ENCODE results near the gene NPM3.

DNA sequence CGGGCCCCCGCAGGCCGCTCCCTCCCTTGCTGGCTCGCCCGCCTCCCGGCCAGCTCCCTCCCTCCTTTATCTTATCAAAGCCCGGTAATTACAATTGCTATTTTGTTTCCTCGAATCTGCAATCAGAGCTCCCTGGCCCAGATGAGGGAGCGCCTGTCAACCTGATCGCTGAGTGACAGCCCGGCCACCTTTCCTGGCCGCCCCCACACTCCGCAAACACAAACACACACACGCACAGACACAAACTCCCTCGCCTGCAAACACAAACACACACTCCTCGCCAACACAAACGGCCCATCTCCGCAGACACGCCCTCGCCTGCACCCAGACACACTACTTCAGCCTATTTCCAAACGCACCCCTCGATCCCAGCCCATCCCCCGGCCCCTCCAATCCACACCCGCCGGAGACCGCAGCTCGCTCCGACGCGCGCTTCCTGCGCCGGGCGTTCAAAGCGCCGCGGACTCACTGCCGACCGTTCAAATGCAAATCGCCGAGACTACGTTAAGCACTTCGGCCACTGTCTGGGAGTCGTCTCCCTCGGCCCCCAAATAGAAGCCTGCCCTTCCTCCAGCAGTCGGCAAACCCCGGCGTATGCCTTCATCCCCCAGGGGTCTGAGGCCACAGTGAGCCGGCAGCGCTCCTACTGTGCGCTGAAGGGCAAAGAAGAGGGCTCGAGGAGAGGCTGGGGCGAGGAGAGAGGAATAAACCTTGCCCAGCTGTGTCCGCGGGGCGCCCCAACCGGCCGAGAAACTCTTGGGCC, 4.3 kb downstream of the NPM3 start:
- TF ChIP-seq, protein P1, sequence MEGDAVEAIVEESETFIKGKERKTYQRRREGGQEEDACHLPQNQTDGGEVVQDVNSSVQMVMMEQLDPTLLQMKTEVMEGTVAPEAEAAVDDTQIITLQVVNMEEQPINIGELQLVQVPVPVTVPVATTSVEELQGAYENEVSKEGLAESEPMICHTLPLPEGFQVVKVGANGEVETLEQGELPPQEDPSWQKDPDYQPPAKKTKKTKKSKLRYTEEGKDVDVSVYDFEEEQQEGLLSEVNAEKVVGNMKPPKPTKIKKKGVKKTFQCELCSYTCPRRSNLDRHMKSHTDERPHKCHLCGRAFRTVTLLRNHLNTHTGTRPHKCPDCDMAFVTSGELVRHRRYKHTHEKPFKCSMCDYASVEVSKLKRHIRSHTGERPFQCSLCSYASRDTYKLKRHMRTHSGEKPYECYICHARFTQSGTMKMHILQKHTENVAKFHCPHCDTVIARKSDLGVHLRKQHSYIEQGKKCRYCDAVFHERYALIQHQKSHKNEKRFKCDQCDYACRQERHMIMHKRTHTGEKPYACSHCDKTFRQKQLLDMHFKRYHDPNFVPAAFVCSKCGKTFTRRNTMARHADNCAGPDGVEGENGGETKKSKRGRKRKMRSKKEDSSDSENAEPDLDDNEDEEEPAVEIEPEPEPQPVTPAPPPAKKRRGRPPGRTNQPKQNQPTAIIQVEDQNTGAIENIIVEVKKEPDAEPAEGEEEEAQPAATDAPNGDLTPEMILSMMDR (IDR thresholded peaks at IDR 0.05), result no peak
- no peak for TF ChIP-seq POLR2A (IDR thresholded peaks at IDR 0.05)
